ENCODE results near the gene ICA1L.

DNA sequence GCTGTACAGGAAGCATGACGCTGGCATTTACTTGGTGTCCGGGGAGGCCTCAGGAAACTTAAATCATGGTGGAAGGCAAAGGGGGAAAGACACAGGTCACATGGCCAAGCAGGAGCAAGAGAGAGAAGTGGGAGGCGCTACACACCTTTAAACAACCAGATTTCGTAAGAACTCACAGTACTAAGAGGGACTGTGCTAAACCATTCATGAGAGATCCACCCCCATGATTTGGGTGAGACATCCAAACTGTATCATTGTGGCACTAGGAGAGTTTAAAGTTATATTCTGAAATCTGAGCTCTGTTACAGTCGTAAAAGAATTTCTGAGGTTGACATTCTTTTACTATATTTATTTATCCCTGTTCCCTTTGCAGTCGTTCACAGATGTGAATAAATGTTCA lies 116.6 kb downstream of the ICA1L start:
- TF ChIP-seq POLR2AphosphoS5 (IDR thresholded peaks at IDR 0.05; ENCODE audit: low read depth, low read length) (no peak), POLR2A (IDR thresholded peaks at IDR 0.05; ENCODE audit: low read depth, low read length) (no peak)

Data from GM12892 (cell line).